NCI-H526 treated with DMSO at 0.1 percent for 48 hours (cell line): ENCODE results near the gene MYEOV.

Experiments
- DNase-seq: peaks from one replicate; lab custom pipeline; 2025; lab: John Stamatoyannopoulos, UW

MYEOV gene

DNA sequence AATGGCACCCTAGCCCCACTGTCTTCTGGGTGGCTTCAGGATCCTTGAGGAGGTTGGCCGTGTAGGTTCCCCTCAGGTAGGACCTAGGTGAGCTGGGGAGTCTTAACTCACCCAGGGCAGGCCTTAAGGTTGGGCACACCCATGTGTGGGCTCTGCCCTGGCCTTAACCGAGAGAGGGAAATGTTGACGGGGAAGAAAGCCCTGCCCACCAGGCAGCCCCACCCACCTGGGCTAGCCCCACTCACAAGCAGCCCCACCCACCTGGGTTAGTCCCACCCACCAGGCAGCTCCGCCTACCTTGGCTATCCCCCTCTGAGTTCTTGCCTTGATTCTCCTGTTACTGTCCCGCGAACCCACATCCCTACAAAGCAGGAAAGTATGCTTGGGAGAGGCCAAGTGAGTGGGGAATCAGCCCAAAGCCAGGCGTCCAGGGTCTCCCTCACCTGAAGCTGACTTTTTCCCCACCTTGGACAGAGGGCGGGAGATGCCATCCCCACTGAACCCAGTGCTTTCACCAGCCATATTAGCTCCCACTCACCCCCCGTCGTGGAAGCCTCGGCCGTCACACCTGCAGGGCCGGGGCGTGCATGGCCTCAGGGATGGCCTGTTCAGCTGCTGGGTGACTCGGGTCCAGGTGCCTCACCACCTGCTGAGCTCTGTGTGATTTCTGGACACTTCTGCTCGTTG is at the start of gene MYEOV:
TSS of gene MYEOV (plus strand) at position 337 of the 687 bp plus-strand sequence. CDS start 1,200 bp downstream, outside the sequence.
- DNase-seq, result peak; percentile 14

- DNase-seq, result no peak
These were observed 49.7 kb upstream of the MYEOV start for GRCh38 chr11:69244266-69244665.

- no peak for DNase-seq
These were observed 48.9 kb upstream of the MYEOV start for GRCh38 chr11:69245041-69245440.

GRCh38 chr11:69245491-69246345 is 48.2 kb upstream of the MYEOV start:
- DNase-seq, result no peak

GRCh38 chr11:69249311-69250185 is 44.4 kb upstream of the MYEOV start:
- DNase-seq, result no peak

- DNase-seq, result no peak
These were observed 43.5 kb upstream of the MYEOV start for GRCh38 chr11:69250186-69251056.

GRCh38 chr11:69251057-69251393 is 42.9 kb upstream of the MYEOV start:
- DNase-seq, result no peak

DNA sequence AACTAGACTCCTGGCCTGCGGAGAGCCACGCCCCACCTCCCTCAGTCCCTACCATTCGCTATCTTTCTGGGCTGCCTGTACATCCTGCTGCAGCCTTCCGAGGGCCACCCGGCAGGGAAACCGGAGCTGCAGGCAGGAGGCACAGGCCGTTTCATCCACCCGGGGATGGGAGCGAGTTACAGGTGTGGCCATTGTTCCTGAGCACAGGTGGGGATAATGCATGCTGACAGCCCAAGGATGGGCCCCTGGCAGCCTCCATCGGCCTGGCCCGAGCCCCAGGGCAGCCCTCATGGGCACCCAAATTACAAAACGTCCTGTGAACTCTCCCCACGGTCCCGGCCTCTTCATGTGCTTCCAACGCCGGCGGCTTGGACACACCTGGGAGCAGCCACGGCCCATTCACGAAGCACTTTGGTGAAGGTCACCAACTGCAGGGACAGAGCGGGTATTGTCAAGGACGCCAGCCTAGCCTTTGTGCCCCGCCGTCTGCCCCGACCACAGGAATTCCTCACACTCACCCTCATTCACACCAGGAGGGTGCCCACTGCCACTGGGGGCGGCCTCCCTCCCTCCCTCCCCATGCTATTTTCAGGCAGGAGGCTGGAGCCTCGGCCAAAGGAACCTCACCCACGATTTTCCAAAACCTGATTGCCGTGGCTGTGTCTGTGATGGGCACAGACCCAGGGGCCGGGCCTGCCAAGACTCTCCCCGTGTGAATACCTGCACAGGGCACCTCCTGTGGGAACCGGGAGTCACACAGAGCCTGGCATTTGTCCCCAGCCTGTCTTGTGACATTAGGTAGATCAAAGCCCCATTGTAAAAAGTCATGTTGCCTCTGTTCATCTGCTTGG is 42.1 kb upstream of the MYEOV start:
- no peak for DNase-seq

DNA sequence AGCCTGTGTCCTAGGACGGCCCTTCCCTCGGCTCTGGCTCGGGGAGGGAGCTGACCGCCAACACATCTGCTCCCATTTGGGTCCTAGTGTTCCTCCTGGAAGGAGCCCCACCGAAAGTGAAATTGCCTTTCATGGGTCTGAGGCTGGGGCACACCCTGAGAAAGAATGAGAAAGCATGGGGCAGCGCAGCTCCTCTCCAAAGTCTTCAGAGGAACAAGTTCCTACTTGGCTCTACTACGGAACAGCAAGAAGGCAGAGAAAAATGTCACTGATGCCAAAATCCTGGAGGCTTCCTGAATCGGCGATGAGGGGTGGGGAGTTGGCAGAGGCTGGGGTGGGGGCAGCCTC is 41.5 kb upstream of the MYEOV start:
- DNase-seq, result no peak

DNA sequence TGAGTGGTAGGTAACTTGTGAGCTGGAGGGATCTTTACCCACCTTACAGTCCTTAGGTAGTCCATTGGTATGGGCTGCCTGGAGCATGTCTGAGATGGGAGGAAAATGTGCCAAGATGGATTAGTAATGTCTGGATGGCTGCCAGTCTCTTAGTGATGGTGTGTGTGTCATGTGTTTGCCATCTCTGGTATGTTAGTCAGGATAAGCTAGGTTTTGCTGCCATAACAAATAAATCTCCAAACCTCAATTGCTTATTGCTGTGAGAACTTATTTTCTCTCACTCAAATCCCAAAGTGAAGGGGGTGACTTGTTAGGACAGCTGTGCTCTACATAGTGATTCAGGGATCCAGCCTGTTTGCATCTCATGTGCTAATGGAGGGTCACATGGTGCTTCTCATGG is 40.9 kb upstream of the MYEOV start:
- DNase-seq, result no peak

GRCh38 chr11:69257134-69257533 is 36.8 kb upstream of the MYEOV start:
- no peak for DNase-seq

- DNase-seq, result no peak
These were observed 35.9 kb upstream of the MYEOV start for GRCh38 chr11:69257838-69258658.

DNA sequence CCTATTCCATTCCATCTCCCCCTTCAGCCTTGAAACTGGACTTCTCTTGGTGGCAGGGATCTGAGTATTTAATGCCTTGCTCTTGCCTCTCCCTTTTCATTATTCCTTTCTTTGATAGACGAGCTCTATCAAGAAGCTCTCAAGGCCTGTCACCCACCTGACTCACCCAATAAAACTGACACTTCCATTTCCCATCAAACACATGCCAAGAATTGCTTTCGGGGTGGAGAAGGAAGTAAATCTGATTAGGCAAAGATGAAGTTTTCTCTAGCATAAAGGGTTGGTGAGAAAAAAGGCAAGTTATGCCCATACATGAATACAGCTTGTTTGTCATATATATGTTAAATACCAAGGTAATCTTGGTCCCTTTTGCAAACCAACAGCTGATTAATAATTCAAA is 34.9 kb upstream of the MYEOV start:
- no peak for DNase-seq

- no peak for DNase-seq
These were observed 33.3 kb upstream of the MYEOV start for GRCh38 chr11:69260622-69261021.

DNA sequence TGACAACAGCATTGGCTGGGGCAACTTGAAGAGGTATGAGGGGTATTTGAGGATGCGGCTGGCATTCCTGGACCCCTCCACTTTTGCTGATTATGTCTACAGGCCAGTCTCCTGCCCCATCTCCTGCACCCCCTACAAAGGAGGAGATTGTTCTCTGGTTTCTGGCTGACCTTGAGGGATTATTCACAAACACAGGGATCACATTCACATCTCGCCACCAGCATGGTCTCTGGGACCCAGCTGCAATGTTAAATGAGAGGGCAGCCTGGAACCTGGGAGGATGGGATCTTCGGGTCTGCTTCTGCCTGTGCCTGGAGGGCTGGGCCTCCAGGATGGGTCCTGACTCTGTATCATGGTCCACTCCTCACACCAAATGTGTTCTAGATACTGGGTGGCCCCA is 32.8 kb upstream of the MYEOV start:
- no peak for DNase-seq

DNA sequence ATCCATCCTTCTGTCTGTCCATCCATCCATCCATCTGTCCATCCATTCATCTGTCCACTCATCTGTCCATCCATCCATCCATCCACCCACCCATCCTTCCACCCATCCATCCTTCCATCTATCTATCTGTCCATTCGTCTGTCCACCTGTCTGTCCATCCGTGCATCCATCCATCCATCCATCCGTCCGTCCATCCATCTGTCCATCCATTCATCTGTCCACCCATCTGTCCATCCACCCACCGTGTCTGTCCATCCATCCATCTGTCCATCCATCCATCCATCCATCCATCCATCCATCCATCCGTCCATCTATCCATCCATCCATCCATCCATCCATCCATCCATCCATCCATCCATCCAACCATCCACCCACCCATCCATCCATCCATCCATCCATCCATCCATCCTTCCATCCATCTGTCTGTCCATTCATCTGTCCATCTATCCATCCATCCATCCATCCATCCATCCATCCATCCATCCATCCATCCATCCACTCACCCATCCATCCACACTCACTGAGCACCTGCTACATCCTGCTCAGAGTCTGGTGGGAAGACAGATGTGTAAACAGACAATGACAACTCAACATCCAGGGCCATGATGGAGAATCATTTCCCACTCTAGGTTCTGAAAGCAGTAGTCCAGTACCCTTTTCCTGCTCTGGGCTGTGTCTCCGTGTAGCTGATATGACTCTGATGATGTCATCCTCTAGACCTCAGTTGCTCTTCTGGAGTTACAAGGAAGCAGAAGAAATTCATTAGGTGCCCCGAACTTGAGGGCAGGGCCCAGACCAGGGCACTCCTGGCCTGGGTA is 30.8 kb upstream of the MYEOV start:
- no peak for DNase-seq

GRCh38 chr11:69263736-69264052 is 30.3 kb upstream of the MYEOV start:
- no peak for DNase-seq

DNA sequence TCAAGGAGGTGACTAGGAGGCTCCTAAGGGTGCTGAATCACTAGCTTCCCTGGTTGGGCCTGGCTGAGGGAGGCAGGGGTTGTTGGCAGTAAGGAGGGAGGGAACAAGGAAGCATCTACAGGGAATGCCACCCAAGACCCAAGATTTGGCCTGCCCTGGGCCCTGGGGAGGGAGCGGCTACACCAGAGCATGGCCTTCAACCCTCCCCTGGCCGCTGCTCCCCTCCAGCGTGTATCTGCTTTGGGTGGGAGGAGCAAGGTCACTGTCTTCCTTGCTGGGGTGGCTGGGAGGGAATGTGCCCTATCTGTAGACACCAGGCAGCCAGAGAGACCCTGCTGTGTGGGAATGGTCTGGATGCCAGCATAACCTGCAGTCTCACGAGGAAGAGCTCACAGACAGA is 29.5 kb upstream of the MYEOV start:
- DNase-seq, result no peak

DNA sequence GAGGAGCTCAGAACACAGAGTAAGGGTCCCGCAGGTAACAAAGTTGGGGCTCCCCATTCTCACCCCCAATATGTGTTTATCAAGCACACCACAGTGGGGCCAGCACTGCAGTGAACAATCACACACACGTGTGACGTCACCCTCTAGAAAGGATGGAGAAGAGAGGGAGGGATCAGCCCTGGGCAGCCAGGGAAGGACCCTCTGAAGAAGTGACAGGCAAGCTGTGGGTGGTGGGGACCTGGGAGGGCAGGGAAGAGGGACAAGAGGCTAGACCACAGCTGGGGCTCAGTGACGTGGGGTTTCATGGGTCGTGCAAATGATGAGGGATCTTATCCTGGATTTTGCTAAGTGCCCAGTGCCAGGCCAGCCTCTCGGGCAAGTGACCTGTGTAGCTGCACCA is 28.7 kb upstream of the MYEOV start:
- DNase-seq, result no peak
